Heart left ventricle (tissue), 16 donors: ENCODE results near the gene METTL21C. TPM values are rescaled to one million over a fixed set of nuclear protein-coding genes. Genes with fewer than 3 reads are reported as not detected.

Experiments
- ATAC-seq, 4 donors: fragments of 200-7000 bp; cut with Tn5 transposase; one replicate each; pipeline ENCODE4 v1.9.1; 2020 to 2022; ENCODE audit warnings: moderate library complexity in 4 of 4, mild to moderate bottlenecking in 3 of 4, moderate number of reproducible peaks in 1 of 4
- DNase-seq, 5 donors: peaks; one replicate each; pipeline ENCODE4 v3.0.0-alpha.2; 2020
- H3K27ac ChIP-seq, 12 donors: fragments of 200-600 bp; sonication (generic) in 4 of 12; one replicate each; pipeline versions ENCODE4 v1.5.0 to v1.8.0; 2016 to 2022; ENCODE audit warnings: mild to moderate bottlenecking in 2 of 12
- H3K27me3 ChIP-seq, 9 donors: fragments of 200-600 bp; sonication (generic) in 2 of 9; one replicate each; pipeline versions ENCODE4 v1.5.1 to v1.8.0; 2016 to 2022; ENCODE audit warnings: mild to moderate bottlenecking in 3 of 9
- H3K36me3 ChIP-seq, 9 donors: fragments of 200-600 bp; sonication (generic) in 2 of 9; one replicate each; pipeline versions ENCODE4 v1.5.0 to v1.8.0; 2018 to 2022; ENCODE audit warnings: mild to moderate bottlenecking in 2 of 9
- H3K4me1 ChIP-seq, 12 donors: fragments of 200-600 bp; sonication (generic) in 4 of 12; one replicate each; pipeline versions ENCODE4 v1.5.0 to v1.8.0; 2016 to 2022; ENCODE audit warnings: mild to moderate bottlenecking in 3 of 12
- H3K4me3 ChIP-seq, 12 donors: fragments of 200-600 bp; sonication (generic) in 4 of 12; one replicate each; pipeline versions ENCODE4 v1.5.0 to v1.8.0; 2017 to 2022; ENCODE audit warnings: mild to moderate bottlenecking in 9 of 12, moderate library complexity in 4 of 12
- H3K9me3 ChIP-seq, 12 donors: fragments of 200-600 bp; sonication (generic) in 4 of 12; one replicate each; pipeline versions ENCODE4 v1.5.0 to v1.8.0; 2016 to 2022; ENCODE audit warnings: mild to moderate bottlenecking in 1 of 12
- POLR2A ChIP-seq, 2 donors: fragments of 450-650 bp; IDR thresholded peaks; one replicate each; pipeline ENCODE4 v1.6.1; 2017; ENCODE audit warnings: antibody characterized with exemption in 2 of 2, mild to moderate bottlenecking in 2 of 2, moderate library complexity in 2 of 2
- whole genome bisulfite sequencing, 4 donors: extraction: QIAGEN DNeasy Blood & Tissue Kit in 2 of 4; methylation state at CpG; one replicate each; pipeline versions ENCODE4 v1.1.5 to v1.1.7; 2013 to 2018; 5-methylcytosine and 5-hydroxymethylcytosine counted together
- intact Hi-C, 10 donors: fragments of 100-400 bp; cut with DNase I; formaldehyde crosslinking; loops; one replicate each; pipeline versions ENCODE4 v1.11.1 to v1.14.2; 2022
- polyA plus RNA-seq, 2 donors: library from polyadenylated mRNA; stranded (reverse); fragments of 200-250 nt; gene quantifications; one replicate each; pipeline ENCODE4 v1.2.3, GENCODE V29; 2013
- total RNA-seq, 9 donors: library from RNA; depleted of rRNA in 2 of 9; stranded (reverse); fragments of >200 nt in 2 of 9; fragmentation: NEBNext Ultra II Directional in 3 of 9; extraction: Animal tissue kit (Norgen Biotek cat#: 25700) in 3 of 9; gene quantifications; one replicate each; pipeline versions ENCODE4 v1.1.0 to v1.2.4, GENCODE V29; 2016 to 2023
- TF ChIP-seq, protein P1 (sequence below), 12 donors: fragments of 200-600 bp; sonication (generic) in 4 of 12; IDR thresholded peaks; one replicate each; pipeline versions ENCODE4 v1.5.0 to v1.8.0; 2018 to 2022; ENCODE audit warnings: antibody characterized with exemption in 12 of 12, mild to moderate bottlenecking in 5 of 12
- donor health status: ischemic (EF 13 %, LVEDD 7.1; RV severe dilation, severe dysfunction).
- donor health status: healthy with polysubstance abuse.
- donor health status: DM: no; HTN: yes; CAD: no.
- donor health status: DM: no; HTN: no; CAD: no.
- donor health status: ischemic (EF 25% LVEDD 6.9; RV normal size, moderate dysfunction).
- donor health status: ischemic (EF 25% LVEDD 5.7; RV mildly dilated, moderate dysfunction).
- donor health status: healthy.
- donor health status: DM: yes; HTN: yes; CAD: no.
- donor health status: ischemic (EF 35%, LVEDD 5.7; RV mildly dilated, moderate dysfunction).
- donor health status: nonischemic (EF 11% LVEDD 7.7; RV severe dilation, severe dysfunction).
- donor health status: DM: yes; HTN: yes; CAD: no.
- donor health status: PGD.
- donor health status: ischemic (EF 29% LVEDD 5.4; RV normal size, mild dysfunction).
- donor health status: nonischemic (EF 23%, LVEDD 6.1; RV moderate dilation, normal function).

METTL21C gene
- total and polyA plus RNA-seq, 11 donors, result not detected

DNA sequence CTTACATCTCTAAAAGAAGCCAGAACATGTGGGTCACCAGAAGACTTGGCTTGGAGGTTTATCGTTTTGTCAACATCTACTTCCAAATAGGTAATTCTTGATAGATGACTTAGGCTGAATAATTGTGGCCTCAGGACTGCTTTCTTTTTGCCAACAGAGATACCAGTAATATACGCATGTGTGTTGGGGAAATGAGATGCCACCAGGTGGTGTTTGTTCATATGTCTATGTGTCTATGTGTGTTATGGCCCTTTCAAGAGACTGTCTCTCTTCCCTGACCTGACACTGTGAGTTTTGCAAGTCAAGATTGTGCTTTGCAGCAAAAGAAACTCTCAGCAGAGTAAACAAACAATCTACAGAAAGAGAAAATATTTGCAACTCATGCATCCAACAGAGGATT is 31.6 kb upstream of the METTL21C start:
- H3K27ac ChIP-seq, result no peak overlapping the region
- DNase-seq, result no peak
- H3K4me3 ChIP-seq, result no peak overlapping the region
- WGBS, 4 donors, result 72 to 89% (median 84%) methylated on average over 2 of the region's 2 CpGs
- H3K36me3 ChIP-seq, result no peaks in the 10 kb centered on the region
- H3K4me1 ChIP-seq, result peaks cover 0 to 10% (median 0%) of the 10 kb centered on the region in 12 donors
- H3K27me3 ChIP-seq, result no peaks in the 10 kb centered on the region
- no peak for TF ChIP-seq POLR2A (IDR thresholded peaks at IDR 0.05)
- TF ChIP-seq, protein P1, sequence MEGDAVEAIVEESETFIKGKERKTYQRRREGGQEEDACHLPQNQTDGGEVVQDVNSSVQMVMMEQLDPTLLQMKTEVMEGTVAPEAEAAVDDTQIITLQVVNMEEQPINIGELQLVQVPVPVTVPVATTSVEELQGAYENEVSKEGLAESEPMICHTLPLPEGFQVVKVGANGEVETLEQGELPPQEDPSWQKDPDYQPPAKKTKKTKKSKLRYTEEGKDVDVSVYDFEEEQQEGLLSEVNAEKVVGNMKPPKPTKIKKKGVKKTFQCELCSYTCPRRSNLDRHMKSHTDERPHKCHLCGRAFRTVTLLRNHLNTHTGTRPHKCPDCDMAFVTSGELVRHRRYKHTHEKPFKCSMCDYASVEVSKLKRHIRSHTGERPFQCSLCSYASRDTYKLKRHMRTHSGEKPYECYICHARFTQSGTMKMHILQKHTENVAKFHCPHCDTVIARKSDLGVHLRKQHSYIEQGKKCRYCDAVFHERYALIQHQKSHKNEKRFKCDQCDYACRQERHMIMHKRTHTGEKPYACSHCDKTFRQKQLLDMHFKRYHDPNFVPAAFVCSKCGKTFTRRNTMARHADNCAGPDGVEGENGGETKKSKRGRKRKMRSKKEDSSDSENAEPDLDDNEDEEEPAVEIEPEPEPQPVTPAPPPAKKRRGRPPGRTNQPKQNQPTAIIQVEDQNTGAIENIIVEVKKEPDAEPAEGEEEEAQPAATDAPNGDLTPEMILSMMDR (IDR thresholded peaks at IDR 0.05), result no peak
- no peaks in the 10 kb centered on the region for H3K9me3 ChIP-seq
- intact Hi-C loops, result loop anchor here in 2 of 10 donors (5.0 kb wide), 1 partner anchor 144 kb away; no protein-coding TSS in a partner anchor
- no peak for ATAC-seq

DNA sequence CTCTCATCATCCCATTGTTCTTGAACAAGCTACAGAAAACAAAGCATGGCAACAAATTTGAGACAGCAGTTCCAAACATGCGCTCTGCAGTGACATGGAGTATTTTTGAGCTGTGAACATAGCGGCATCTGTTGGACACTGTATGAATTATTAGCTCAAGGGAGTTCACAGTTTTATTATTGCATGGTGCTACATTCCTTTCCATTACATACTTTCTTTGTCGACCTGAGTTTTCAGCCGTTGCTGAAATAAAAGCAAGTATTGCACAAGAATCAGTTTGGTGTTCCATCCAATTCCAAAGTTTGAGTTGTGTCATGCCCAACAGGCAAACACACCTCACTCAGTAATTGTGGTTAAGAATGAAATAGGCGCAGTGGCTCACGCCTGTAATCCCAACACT is 30.1 kb upstream of the METTL21C start:
- TF ChIP-seq, protein P1 (IDR thresholded peaks at IDR 0.05), result peak in 8 of 12 donors; percentile 5 to 42 (median 26)
- no peak for TF ChIP-seq POLR2A (IDR thresholded peaks at IDR 0.05)
- intact Hi-C loops, result loop anchor here in 4 of 10 donors (5.0 kb wide), 2 partner anchors 138 to 143 kb away; no protein-coding TSS in a partner anchor
- 67 to 79% (median 72%) methylated on average over 6 of the region's 6 CpGs for WGBS, 4 donors
- Histone ChIP-seq H3K4me1 (peaks cover 0 to 5% (median 0%) of the 10 kb centered on the region in 12 donors), H3K27ac (no peak overlapping the region), H3K9me3 (no peaks in the 10 kb centered on the region), H3K36me3 (no peaks in the 10 kb centered on the region), H3K27me3 (no peaks in the 10 kb centered on the region), H3K4me3 (no peak overlapping the region)
- peak in 3 of 4 donors; percentile 42 to 72 (median 49) for ATAC-seq
- DNase-seq, result no peak

DNA sequence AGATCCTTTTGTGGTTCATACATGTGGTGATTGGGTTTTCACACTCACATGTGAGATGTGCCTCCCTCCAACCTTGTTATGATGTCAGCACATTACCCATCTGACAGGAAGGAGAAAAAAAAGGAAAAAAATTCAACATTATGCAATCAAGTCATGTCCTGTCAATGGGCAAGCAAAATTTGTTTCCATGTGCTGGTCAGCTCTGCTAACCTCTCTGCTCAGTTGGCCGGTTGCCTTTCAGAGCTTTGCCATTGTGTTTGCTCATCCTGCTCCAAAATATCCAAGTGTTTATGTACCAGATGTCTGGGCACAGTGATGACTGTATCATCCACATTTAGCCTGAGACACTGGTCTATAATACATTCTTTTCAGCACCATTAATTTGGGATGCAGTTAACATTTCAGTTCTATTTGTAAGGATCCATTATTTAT is 27.0 kb upstream of the METTL21C start:
- ATAC-seq, result no peak
- WGBS, 4 donors, result 32 to 76% (median 37%) methylated on average over 1 of the region's 1 CpG
- no peak for DNase-seq
- H3K4me3 ChIP-seq, result no peak overlapping the region
- TF ChIP-seq, protein P1 (IDR thresholded peaks at IDR 0.05), result no peak
- no peak for TF ChIP-seq POLR2A (IDR thresholded peaks at IDR 0.05)
- no peaks in the 10 kb centered on the region for H3K9me3 ChIP-seq
- H3K27me3 ChIP-seq, result no peaks in the 10 kb centered on the region
- intact Hi-C loops, result loop anchor here in 2 of 10 donors (5.0 kb wide), 2 partner anchors 135 to 140 kb away; no protein-coding TSS in a partner anchor
- H3K27ac ChIP-seq, result no peak overlapping the region
- no peaks in the 10 kb centered on the region for H3K36me3 ChIP-seq
- H3K4me1 ChIP-seq, result no peaks in the 10 kb centered on the region

DNA sequence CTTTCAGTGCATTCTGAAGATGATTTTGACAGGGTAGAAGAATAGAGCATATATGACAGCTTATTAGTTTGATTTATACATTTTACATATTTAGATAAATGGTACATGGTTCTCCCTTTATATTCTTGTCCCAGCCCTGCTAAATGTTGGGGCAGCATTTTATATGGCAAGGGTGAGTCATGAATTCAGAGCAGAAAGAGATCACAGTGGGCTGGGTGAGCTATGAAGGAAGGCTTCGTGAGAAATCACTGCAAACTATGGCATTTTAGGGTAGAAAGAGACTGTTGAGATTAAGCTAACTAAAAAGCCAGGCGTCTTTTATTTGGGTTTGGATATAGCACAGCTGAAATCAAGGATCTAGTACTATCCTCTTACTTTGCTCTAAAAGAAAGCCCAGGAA is 23.9 kb upstream of the METTL21C start:
- no peaks in the 10 kb centered on the region for H3K27me3 ChIP-seq
- ATAC-seq (no peak), DNase-seq (no peak)
- no peak overlapping the region for H3K27ac ChIP-seq
- intact Hi-C loops, result no loop called here
- no peaks in the 10 kb centered on the region for H3K4me1 ChIP-seq
- no peak overlapping the region for H3K4me3 ChIP-seq
- TF ChIP-seq, protein P1 (IDR thresholded peaks at IDR 0.05), result no peak
- no peak for TF ChIP-seq POLR2A (IDR thresholded peaks at IDR 0.05)
- no peaks in the 10 kb centered on the region for H3K9me3 ChIP-seq
- H3K36me3 ChIP-seq, result no peaks in the 10 kb centered on the region
- 74 to 80% (median 77%) methylated on average over 2 of the region's 2 CpGs for WGBS, 4 donors
